ENCODE results near the gene NDUFB11.
"Not testable (repeated sequence)": the region's sequence is repeated elsewhere in the genome, so short reads cannot be mapped to it uniquely, and the experiment has no call there.

Gene NDUFB11

GRCh38 chrX:47110936-47111615, 33.4 kb downstream of the NDUFB11 start:
- DNase-seq; intact Hi-C loops (cut with DNase I): not testable (repeated sequence)

DNA sequence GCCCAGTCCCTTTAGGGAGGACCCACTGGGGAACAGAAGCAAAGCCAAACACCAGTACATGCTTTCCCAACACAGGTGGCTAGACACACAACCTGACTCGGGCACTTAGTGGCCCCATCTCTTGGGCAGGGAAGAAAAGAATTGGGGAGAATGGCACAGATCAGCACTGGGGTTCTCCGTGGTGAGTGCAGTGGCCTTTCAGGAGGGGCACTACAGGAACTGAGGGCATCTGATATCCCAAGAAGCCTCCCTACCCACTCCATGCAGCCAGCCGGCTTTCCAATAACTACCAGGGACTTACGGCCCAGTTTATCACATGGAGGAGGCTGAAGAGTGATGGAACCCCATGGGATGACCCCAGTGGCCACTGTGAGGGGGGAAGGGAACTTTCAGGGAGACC, 43.3 kb downstream of the NDUFB11 start:
- DNase-seq: no peak
- intact Hi-C loops (cut with DNase I): no loop called here

GRCh38 chrX:47098338-47099094, 46.0 kb downstream of the NDUFB11 start:
- intact Hi-C loops (cut with DNase I): no loop called here
- DNase-seq: no peak

- intact Hi-C loops (cut with DNase I): no loop called here
- no peak for DNase-seq
These were observed 47.5 kb downstream of the NDUFB11 start for GRCh38 chrX:47097018-47097417.

GRCh38 chrX:47093860-47094259, 50.6 kb downstream of the NDUFB11 start:
- intact Hi-C loops (cut with DNase I): no loop called here
- no peak for DNase-seq

- intact Hi-C loops (cut with DNase I): no loop called here
- DNase-seq: peak in 9 of 42 donors; percentile 2 to 49 (median 27)
These were observed 51.3 kb downstream of the NDUFB11 start for GRCh38 chrX:47093248-47093647.
